ENCODE results near the gene LIMK2. TPM values are rescaled to one million over a fixed set of nuclear protein-coding genes. Genes with fewer than 3 reads are reported as not detected.

LIMK2 gene
- total RNA-seq, 2 donors from 2014 or later, result 27.5 to 79.8 TPM

GRCh38 chr22:31278151-31278621, 66.1 kb downstream of the LIMK2 start:
- no peak for ATAC-seq

GRCh38 chr22:31278626-31279326, 66.7 kb downstream of the LIMK2 start:
- 73 to 74% methylated on average over 5 to 6 of the region's 6 CpGs for WGBS, 2 donors

More at GRCh38 chr22:31278151-31278621, 66.1 kb downstream of the LIMK2 start:
- intact Hi-C loops (cut with DNase I), result no loop called here
- TF ChIP-seq POLR2A (IDR thresholded peaks at IDR 0.05), result no peak
- TF ChIP-seq CTCF (IDR thresholded peaks at IDR 0.05), result no peak
- no peaks in the 10 kb centered on the region for H3K27me3 ChIP-seq
- WGBS, 2 donors, result 88 to 95% methylated on average over 7 to 8 of the region's 9 CpGs
- H3K36me3 ChIP-seq (replicated peaks in 1 of 2; ENCODE audit: insufficient read depth in 1 of 2, low read depth in 2 of 2), result peaks cover 0 to 23% of the 10 kb centered on the region in 2 donors
- peaks cover 9% of the 10 kb centered on the region for H3K4me1 ChIP-seq
- H3K27ac ChIP-seq, result no peak overlapping the region
- no peak overlapping the region for H3K4me3 ChIP-seq
- DNase-seq, result no peak
- no peaks in the 10 kb centered on the region for H3K9me3 ChIP-seq

GRCh38 chr22:31279327-31279669, 67.2 kb downstream of the LIMK2 start:
- intact Hi-C loops (cut with DNase I), result no loop called here
- peaks cover 3% of the 10 kb centered on the region for H3K4me1 ChIP-seq
- no peaks in the 10 kb centered on the region for H3K9me3 ChIP-seq
- TF ChIP-seq CTCF (IDR thresholded peaks at IDR 0.05) (no peak), POLR2A (IDR thresholded peaks at IDR 0.05) (no peak)
- DNase-seq (no peak), ATAC-seq (no peak)
- peaks cover 0 to 19% of the 10 kb centered on the region in 2 donors for H3K36me3 ChIP-seq (replicated peaks in 1 of 2; ENCODE audit: insufficient read depth in 1 of 2, low read depth in 2 of 2)
- H3K27me3 ChIP-seq, result no peaks in the 10 kb centered on the region
- H3K4me3 ChIP-seq, result no peak overlapping the region
- no peak overlapping the region for H3K27ac ChIP-seq

More at GRCh38 chr22:31278626-31279326, 66.7 kb downstream of the LIMK2 start:
- ATAC-seq, result no peak
- Histone ChIP-seq H3K4me1 (peaks cover 8% of the 10 kb centered on the region), H3K36me3 (replicated peaks in 1 of 2; ENCODE audit: insufficient read depth in 1 of 2, low read depth in 2 of 2) (peaks cover 0 to 19% of the 10 kb centered on the region in 2 donors), H3K27me3 (no peaks in the 10 kb centered on the region), H3K9me3 (no peaks in the 10 kb centered on the region), H3K27ac (no peak overlapping the region), H3K4me3 (no peak overlapping the region)
- DNase-seq, result no peak
- TF ChIP-seq POLR2A (IDR thresholded peaks at IDR 0.05), result no peak
- no peak for TF ChIP-seq CTCF (IDR thresholded peaks at IDR 0.05)
- intact Hi-C loops (cut with DNase I), result no loop called here

GRCh38 chr22:31279821-31280505, 67.9 kb downstream of the LIMK2 start:
- ATAC-seq (no peak), DNase-seq (no peak)
- peaks cover 0 to 17% of the 10 kb centered on the region in 2 donors for H3K36me3 ChIP-seq (replicated peaks in 1 of 2; ENCODE audit: insufficient read depth in 1 of 2, low read depth in 2 of 2)
- no peaks in the 10 kb centered on the region for H3K27me3 ChIP-seq
- H3K9me3 ChIP-seq, result no peaks in the 10 kb centered on the region
- no peak overlapping the region for H3K4me3 ChIP-seq
- intact Hi-C loops (cut with DNase I), result no loop called here
- no peak overlapping the region for H3K27ac ChIP-seq
- H3K4me1 ChIP-seq, result no peaks in the 10 kb centered on the region
- TF ChIP-seq CTCF (IDR thresholded peaks at IDR 0.05), result no peak

Data from body of pancreas (tissue), 4 donors.